Adrenal gland (tissue), 12 donors: ENCODE measurements around the gene ATE1. TPM values are rescaled to one million over a fixed set of nuclear protein-coding genes. Genes with fewer than 3 reads are reported as not detected.

Source experiments
- DNase-seq, 7 donors: peaks; one replicate each; pipeline ENCODE4 v3.0.0-alpha.2; 2019 to 2020
- H3K27ac ChIP-seq, 5 donors: fragments of 200-600 bp; sonication (generic) in 4 of 5; 1 replicate in 3 of 5; 2 replicates in 2 of 5; pipeline versions ENCODE4 v1.5.1 to v1.8.0; 2016 to 2020; ENCODE audit warnings: mild to moderate bottlenecking in 1 of 5
- H3K27me3 ChIP-seq: fragments of 200-600 bp; 2 replicates; pipeline ENCODE4 v1.8.0; 2021
- H3K36me3 ChIP-seq, 2 donors: fragments of 200-600 bp; replicated peaks in 1 of 2; 1 replicate in 1 of 2; 2 replicates in 1 of 2; pipeline versions ENCODE4 v1.5.1 to v1.8.0; 2018 to 2022
- H3K4me1 ChIP-seq, 2 donors: fragments of 200-600 bp; replicated peaks in 1 of 2; 1 replicate in 1 of 2; 2 replicates in 1 of 2; pipeline versions ENCODE4 v1.5.1 to v1.8.0; 2018 to 2021
- H3K4me3 ChIP-seq, 4 donors: fragments of 200-600 bp; sonication (generic) in 3 of 4; one replicate each; pipeline ENCODE4 v1.5.1; 2016 to 2018
- H3K9me3 ChIP-seq, 3 donors: fragments of 200-600 bp; sonication (generic) in 1 of 3; replicated peaks in 1 of 3; 1 replicate in 2 of 3; 2 replicates in 1 of 3; pipeline versions ENCODE4 v1.5.1 to v1.8.0; 2016 to 2021
- CTCF ChIP-seq, 6 experiments: fragments of 450-650 bp in 4 of 6; fragments of 200-600 bp in 2 of 6; sonication (generic) in 1 of 6; IDR thresholded peaks; 1 replicate in 5 of 6; 2 replicates in 1 of 6; pipeline versions ENCODE4 v1.5.1 to v1.8.0; 2016 to 2021; ENCODE audit warnings: antibody characterized with exemption in 6 of 6, mild to moderate bottlenecking in 2 of 6, moderate library complexity in 1 of 6
- POLR2A ChIP-seq, 2 donors: fragments of 450-650 bp; IDR thresholded peaks; one replicate each; pipeline ENCODE4 v1.6.1; 2017; ENCODE audit warnings: antibody characterized with exemption in 2 of 2, mild to moderate bottlenecking in 2 of 2, moderate library complexity in 1 of 2
- WGBS, 4 donors: extraction: QIAGEN DNeasy Blood & Tissue Kit in 2 of 4; methylation state at CpG; one replicate each; pipeline versions ENCODE4 v1.1.5 to v1.1.7; 2013 to 2017; 5-methylcytosine and 5-hydroxymethylcytosine counted together
- intact Hi-C, 2 donors: fragments of 100-400 bp; cut with DNase I; formaldehyde crosslinking; loops; one replicate each; pipeline versions ENCODE4 v1.14.1 to v1.15.0; 2022 to 2023
- polyA plus RNA-seq, 3 donors: library from polyadenylated mRNA; stranded (reverse); fragments of 200-250 nt in 2 of 3; fragments of 350-450 nt in 1 of 3; fragmentation: Illumina TruSeq in 1 of 3; extraction: RNeasy Lipid Tissue Mini Kit (QIAGEN cat#74804) in 1 of 3; gene quantifications; one replicate each; pipeline ENCODE4 v1.2.3, GENCODE V29; 2013 to 2014
- total RNA-seq, 9 donors: library from RNA; depleted of rRNA in 4 of 9; stranded (reverse); fragments of >200 nt in 4 of 9; fragments of 120-200 nt in 1 of 9; fragmentation: NEBNext Ultra II Directional in 1 of 9; extraction: Animal tissue kit (Norgen Biotek cat#: 25700) in 1 of 9; gene quantifications; one replicate each; pipeline versions ENCODE4 v1.1.0 to v1.2.4, GENCODE V29; 2013 to 2023
- donor health status: healthy with polysubstance abuse.
- donor health status: Bipolar disorder and iron deficiency.
- donor health status: DM: yes; HTN: yes; CAD: no.
- donor health status: DM: no; HTN: no; CAD: no.
- donor health status: DM: no; HTN: no; CAD: no.
- donor health status: DM: yes; HTN: yes; CAD: no.

The ATE1 gene
- total and polyA plus RNA-seq, 12 donors: 4.2 to 53.7 (median 31.9) TPM

- DNase-seq: no peak
- intact Hi-C loops: no loop called here
- H3K36me3 ChIP-seq: no peaks in the 10 kb centered on the region
These were observed 127.7 kb downstream of the ATE1 start for GRCh38 chr10:121800146-121800545.

DNA sequence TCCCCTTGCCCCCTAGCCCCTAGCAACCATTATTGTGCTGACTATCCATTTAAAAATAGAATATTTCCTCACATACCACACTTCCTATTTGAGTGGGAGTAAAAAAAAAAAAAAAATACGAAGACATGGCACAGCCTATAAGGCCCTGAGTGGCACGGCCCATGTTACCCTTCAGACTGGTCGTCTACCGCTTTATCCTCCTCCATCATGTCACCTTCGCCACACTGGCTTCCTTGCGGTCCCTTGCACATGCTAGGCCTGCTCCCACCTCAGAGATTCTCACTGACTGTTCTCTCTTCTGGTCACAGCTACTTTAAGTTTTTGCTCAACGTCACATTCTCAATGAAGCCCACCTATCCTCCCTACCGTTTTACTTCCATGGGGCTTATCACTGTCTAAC, 130.3 kb downstream of the ATE1 start:
- 81 to 95% (median 89%) methylated on average over 8 of the region's 8 CpGs for WGBS, 4 donors
- no peak overlapping the region for H3K27ac ChIP-seq
- intact Hi-C loops: no loop called here

More at GRCh38 chr10:121800146-121800545, 127.7 kb downstream of the ATE1 start:
- no peaks in the 10 kb centered on the region for H3K9me3 ChIP-seq
- H3K4me3 ChIP-seq: no peak overlapping the region
- H3K27ac ChIP-seq: no peak overlapping the region
- 73 to 80% (median 77%) methylated on average over 3 of the region's 3 CpGs for WGBS, 4 donors
- H3K27me3 ChIP-seq: no peaks in the 10 kb centered on the region
- TF ChIP-seq CTCF (IDR thresholded peaks at IDR 0.05): no peak
- no peak for TF ChIP-seq POLR2A (IDR thresholded peaks at IDR 0.05)
- no peaks in the 10 kb centered on the region for H3K4me1 ChIP-seq

DNA sequence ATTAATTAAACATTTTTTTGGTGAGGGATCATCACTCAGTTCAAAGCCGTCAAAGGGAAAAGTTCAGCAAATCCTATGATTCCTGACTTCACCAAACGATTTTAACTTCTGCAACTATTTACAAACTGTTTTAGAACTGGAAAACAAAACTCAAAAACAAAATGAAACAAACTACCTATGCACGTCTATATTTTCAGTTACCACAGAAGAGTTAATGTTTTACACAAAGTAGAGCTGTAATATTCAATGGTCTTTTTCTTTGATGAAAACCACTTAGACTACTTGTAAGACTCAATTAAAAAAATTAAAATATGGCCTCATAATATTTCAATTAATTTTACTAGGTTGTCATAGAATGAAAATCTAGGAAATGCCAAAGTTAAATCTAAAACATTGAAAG, 131.5 kb downstream of the ATE1 start:
- DNase-seq: no peak
- intact Hi-C loops: no loop called here
- 90 to 98% (median 92%) methylated on average over 3 of the region's 3 CpGs for WGBS, 4 donors
- no peak for TF ChIP-seq CTCF (IDR thresholded peaks at IDR 0.05)
- no peak for TF ChIP-seq POLR2A (IDR thresholded peaks at IDR 0.05)
- H3K36me3 ChIP-seq: no peaks in the 10 kb centered on the region
- no peaks in the 10 kb centered on the region for H3K9me3 ChIP-seq
- H3K27ac ChIP-seq: no peak overlapping the region
- H3K27me3 ChIP-seq: no peaks in the 10 kb centered on the region
- no peak overlapping the region for H3K4me3 ChIP-seq
- peaks cover 0 to 5% of the 10 kb centered on the region in 2 donors for H3K4me1 ChIP-seq

More for the DNA sequence above, 130.3 kb downstream of the ATE1 start:
- H3K27me3 ChIP-seq: no peaks in the 10 kb centered on the region
- no peaks in the 10 kb centered on the region for H3K9me3 ChIP-seq
- H3K4me1 ChIP-seq: peaks cover 0 to under 1% of the 10 kb centered on the region in 2 donors
- H3K36me3 ChIP-seq: no peaks in the 10 kb centered on the region
- TF ChIP-seq POLR2A (IDR thresholded peaks at IDR 0.05): no peak
- TF ChIP-seq CTCF (IDR thresholded peaks at IDR 0.05): no peak
- H3K4me3 ChIP-seq: no peak overlapping the region
- no peak for DNase-seq

- WGBS, 4 donors: 72 to 79% (median 77%) methylated on average over 3 of the region's 3 CpGs
- intact Hi-C loops: no loop called here
These were observed 135.6 kb downstream of the ATE1 start for GRCh38 chr10:121792198-121792597.

More at GRCh38 chr10:121792198-121792597, 135.6 kb downstream of the ATE1 start:
- TF ChIP-seq POLR2A (IDR thresholded peaks at IDR 0.05): no peak
- no peak for TF ChIP-seq CTCF (IDR thresholded peaks at IDR 0.05)
- Histone ChIP-seq H3K27me3 (no peaks in the 10 kb centered on the region), H3K4me3 (no peak overlapping the region), H3K36me3 (no peaks in the 10 kb centered on the region), H3K27ac (no peak overlapping the region), H3K4me1 (peaks cover 0 to 5% of the 10 kb centered on the region in 2 donors), H3K9me3 (no peaks in the 10 kb centered on the region)
- DNase-seq: peak in 3 of 7 donors; percentile 16 to 40 (median 35)
